Psoas muscle (tissue), 8 donors: ENCODE data around the gene AFF3. TPM values are rescaled to one million over a fixed set of nuclear protein-coding genes. Genes with fewer than 3 reads are reported as not detected.

Experiments used
- ATAC-seq, 4 donors: fragments of 200-7000 bp; cut with Tn5 transposase; one replicate each; pipeline ENCODE4 v1.9.1; 2020; ENCODE audit warnings: moderate library complexity in 3 of 4, mild to moderate bottlenecking in 2 of 4
- DNase-seq, 2 donors: peaks; one replicate each; pipeline ENCODE4 v3.0.0-alpha.2; 2020
- H3K27ac ChIP-seq: fragments of 200-600 bp; one replicate; pipeline ENCODE4 v1.8.0; 2022
- H3K27me3 ChIP-seq, 3 donors: fragments of 200-600 bp in 1 of 3; one replicate each; pipeline versions ENCODE4 v1.6.1 to v1.8.0; 2013 to 2022; ENCODE audit warnings: low read length in 2 of 3, mild to moderate bottlenecking in 2 of 3, moderate library complexity in 1 of 3; ENCODE audit not compliant: insufficient read depth in 3 of 3
- H3K36me3 ChIP-seq, 2 donors: fragments of 200-600 bp in 1 of 2; one replicate each; pipeline versions ENCODE4 v1.6.1 to v1.8.0; 2013 to 2022; ENCODE audit warnings: low read depth in 1 of 2, mild to moderate bottlenecking in 1 of 2, moderate library complexity in 1 of 2; ENCODE audit not compliant: insufficient read depth in 1 of 2
- H3K4me1 ChIP-seq: fragments of 200-600 bp; one replicate; pipeline ENCODE4 v1.8.0; 2022
- H3K4me3 ChIP-seq: fragments of 200-600 bp; one replicate; pipeline ENCODE4 v1.8.0; 2022; ENCODE audit warnings: mild to moderate bottlenecking
- H3K9me3 ChIP-seq: fragments of 200-600 bp; one replicate; pipeline ENCODE4 v1.8.0; 2022
- CTCF ChIP-seq: fragments of 200-600 bp; IDR thresholded peaks from one replicate; pipeline ENCODE4 v1.8.0; 2022; ENCODE audit warnings: antibody characterized with exemption
- WGBS, 3 donors: extraction: QIAGEN DNeasy Blood & Tissue Kit; methylation state at CpG; one replicate each; pipeline versions ENCODE4 v1.1.6 to v1.1.7; 2013; 5-methylcytosine and 5-hydroxymethylcytosine counted together
- intact Hi-C, 2 donors: fragments of 100-400 bp; cut with DNase I; formaldehyde crosslinking; loops; one replicate each; pipeline versions ENCODE4 v1.11.0 to v1.14.2; 2022
- polyA plus RNA-seq, 3 donors: library from polyadenylated mRNA; stranded (reverse); fragments of 200-250 nt; gene quantifications; one replicate each; pipeline ENCODE4 v1.2.3, GENCODE V29; 2013
- total RNA-seq, 4 donors: library from RNA; stranded (reverse); fragmentation: NEBNext Ultra II Directional in 2 of 4; extraction: Animal tissue kit (Norgen Biotek cat#: 25700) in 2 of 4; gene quantifications; one replicate each; pipeline versions ENCODE4 v1.2.1 to v1.2.4, GENCODE V29; 2021 to 2023
- donor health status: healthy with polysubstance abuse.
- donor health status: DM: no; HTN: no; CAD: no; lungs with moderate emphysema.
- donor health status: Bipolar disorder and iron deficiency.
- donor health status: healthy.
- donor health status: DM: yes; HTN: yes; CAD: no.
- donor health status: DM: no; HTN: no; CAD: no.
- donor health status: DM: no; HTN: no; CAD: no.
- donor health status: DM: yes; HTN: yes; CAD: no.

The AFF3 gene
- total and polyA plus RNA-seq, 7 donors = 0.08 to 2.9 (median 0.44) TPM

- no peak overlapping the region for H3K27ac ChIP-seq
- ATAC-seq (no peak), DNase-seq (no peak)
- no peak overlapping the region for H3K4me3 ChIP-seq
- H3K27me3 ChIP-seq = no peaks in the 10 kb centered on the region
- intact Hi-C loops = no loop called here
- 91 to 96% (median 92%) methylated on average over 6 of the region's 6 CpGs for WGBS, 3 donors
- no peaks in the 10 kb centered on the region for H3K9me3 ChIP-seq
- H3K4me1 ChIP-seq = no peaks in the 10 kb centered on the region
- H3K36me3 ChIP-seq = no peaks in the 10 kb centered on the region
- TF ChIP-seq CTCF = no peak
Measured at GRCh38 chr2:99852376-99852934, 289.9 kb downstream of the AFF3 start.

- intact Hi-C loops = no loop called here
- TF ChIP-seq CTCF = no peak
- Histone ChIP-seq H3K4me1 (no peaks in the 10 kb centered on the region), H3K9me3 (no peaks in the 10 kb centered on the region), H3K27me3 (no peaks in the 10 kb centered on the region), H3K36me3 (no peaks in the 10 kb centered on the region), H3K4me3 (no peak overlapping the region), H3K27ac (no peak overlapping the region)
- no peak for ATAC-seq
- DNase-seq = no peak
- 84 to 91% (median 90%) methylated on average over 4 of the region's 4 CpGs for WGBS, 3 donors
Measured at GRCh38 chr2:99851811-99852210, 290.6 kb downstream of the AFF3 start.

GRCh38 chr2:99851089-99851488 lies 291.3 kb downstream of the AFF3 start:
- DNase-seq (no peak), ATAC-seq (no peak)
- Histone ChIP-seq H3K36me3 (no peaks in the 10 kb centered on the region), H3K4me3 (no peak overlapping the region), H3K27ac (no peak overlapping the region), H3K27me3 (no peaks in the 10 kb centered on the region), H3K9me3 (no peaks in the 10 kb centered on the region), H3K4me1 (no peaks in the 10 kb centered on the region)
- no peak for TF ChIP-seq CTCF
- intact Hi-C loops = no loop called here
- WGBS, 3 donors = 83 to 92% (median 89%) methylated on average over 2 of the region's 2 CpGs

- 63 to 74% (median 72%) methylated on average over 5 of the region's 5 CpGs for WGBS, 3 donors
- no peak overlapping the region for H3K27ac ChIP-seq
- intact Hi-C loops = no loop called here
- no peaks in the 10 kb centered on the region for H3K4me1 ChIP-seq
- no peaks in the 10 kb centered on the region for H3K36me3 ChIP-seq
- H3K4me3 ChIP-seq = no peak overlapping the region
- no peaks in the 10 kb centered on the region for H3K9me3 ChIP-seq
- no peak for TF ChIP-seq CTCF
- DNase-seq (no peak), ATAC-seq (no peak)
- no peaks in the 10 kb centered on the region for H3K27me3 ChIP-seq
Measured at GRCh38 chr2:99850084-99850710, 292.2 kb downstream of the AFF3 start.
